SK-N-SH treated with all-trans-retinoic acid at 6 μM for 48 hours (cell line): Measurements from ENCODE around the gene ARMH3.

Experiments
- ATAC-seq: fragments of 200-7000 bp; cut with Tn5 transposase; 3 replicates; pipeline ENCODE4 v1.9.1; 2020; ENCODE audit warnings: mild to moderate bottlenecking, moderate library complexity
- ARNTL ChIP-seq: fragments of 450-650 bp; formaldehyde crosslinking; IDR thresholded peaks from 2 replicates; pipeline ENCODE4 v1.5.0; 2020; ENCODE audit warnings: low read depth, mild to moderate bottlenecking, moderate library complexity, borderline replicate concordance
- BACH2 ChIP-seq: fragments of 250-450 bp; sonication (Bioruptor Pico); IDR thresholded peaks from 2 replicates; pipeline ENCODE4 v1.9.0; 2021; ENCODE audit warnings: mild to moderate bottlenecking, borderline replicate concordance
- CREB5 ChIP-seq: fragments of 250-450 bp; sonication (Bioruptor Pico); IDR thresholded peaks from 2 replicates; pipeline ENCODE4 v1.5.1; 2020; ENCODE audit warnings: low read depth, mild to moderate bottlenecking, moderate library complexity
- CSDC2 ChIP-seq: fragments of 250-450 bp; sonication (Bioruptor Pico); IDR thresholded peaks from 2 replicates; pipeline ENCODE4 v1.5.0; 2020; ENCODE audit warnings: mild to moderate bottlenecking, moderate library complexity
- CSRNP3 ChIP-seq: fragments of 250-450 bp; sonication (Bioruptor Pico); IDR thresholded peaks from 2 replicates; pipeline ENCODE4 v1.5.1; 2021; ENCODE audit warnings: mild to moderate bottlenecking, moderate library complexity
- ESRRG ChIP-seq: fragments of 250-450 bp; sonication (Bioruptor Pico); IDR thresholded peaks from 2 replicates; pipeline ENCODE4 v1.6.1; 2021; ENCODE audit warnings: mild to moderate bottlenecking
- GLIS3 ChIP-seq: fragments of 250-450 bp; sonication (Bioruptor Pico); IDR thresholded peaks from 2 replicates; pipeline ENCODE4 v1.5.0; 2020; ENCODE audit warnings: mild to moderate bottlenecking, moderate library complexity
- ISL1 ChIP-seq: fragments of 250-450 bp; sonication (Bioruptor Pico); IDR thresholded peaks from 2 replicates; pipeline ENCODE4 v2.1.2; 2022; ENCODE audit warnings: mild to moderate bottlenecking, moderate library complexity
- OSR1 ChIP-seq: fragments of 250-450 bp; sonication (Bioruptor Pico); IDR thresholded peaks from 2 replicates; pipeline ENCODE4 v1.8.0; 2022; ENCODE audit warnings: moderate library complexity, mild to moderate bottlenecking, inconsistent platforms
- PATZ1 ChIP-seq: fragments of 250-450 bp; sonication (Bioruptor Pico); IDR thresholded peaks from 2 replicates; pipeline ENCODE4 v1.8.0; 2020; ENCODE audit warnings: mild to moderate bottlenecking, moderate library complexity, borderline replicate concordance
- PPARA ChIP-seq: fragments of 250-450 bp; sonication (Bioruptor Pico); IDR thresholded peaks from 2 replicates; pipeline ENCODE4 v1.5.0; 2020; ENCODE audit warnings: mild to moderate bottlenecking, borderline replicate concordance
- SNAI2 ChIP-seq: fragments of 250-450 bp; sonication (Bioruptor Pico); IDR thresholded peaks from 2 replicates; pipeline ENCODE4 v1.5.0; 2020; ENCODE audit warnings: mild to moderate bottlenecking, moderate library complexity
- TOX ChIP-seq: fragments of 250-450 bp; sonication (Bioruptor Pico); IDR thresholded peaks from 2 replicates; pipeline ENCODE4 v1.8.0; 2021; ENCODE audit warnings: mild to moderate bottlenecking, moderate library complexity, borderline replicate concordance
- ZC3H10 ChIP-seq: fragments of 250-450 bp; sonication (Bioruptor Pico); IDR thresholded peaks from 2 replicates; pipeline ENCODE4 v1.5.1; 2021; ENCODE audit warnings: mild to moderate bottlenecking, moderate library complexity
- ZFP3 ChIP-seq: fragments of 250-450 bp; sonication (Bioruptor Pico); IDR thresholded peaks from 2 replicates; pipeline ENCODE4 v1.5.0; 2020; ENCODE audit warnings: mild to moderate bottlenecking, moderate library complexity
- ZFP30 ChIP-seq: fragments of 450-650 bp; formaldehyde crosslinking; IDR thresholded peaks from 2 replicates; pipeline ENCODE4 v1.5.0; 2022; ENCODE audit warnings: mild to moderate bottlenecking, moderate library complexity
- ZNF8 ChIP-seq: fragments of 450-650 bp; formaldehyde crosslinking; IDR thresholded peaks from 2 replicates; pipeline ENCODE4 v1.5.0; 2020; ENCODE audit warnings: mild to moderate bottlenecking, moderate library complexity
- TF ChIP-seq, protein P1 (sequence below): fragments of 250-450 bp; sonication (Bioruptor Pico); IDR thresholded peaks from 2 replicates; pipeline ENCODE4 v1.5.0; 2020; ENCODE audit warnings: mild to moderate bottlenecking, moderate library complexity

ARMH3 gene

DNA sequence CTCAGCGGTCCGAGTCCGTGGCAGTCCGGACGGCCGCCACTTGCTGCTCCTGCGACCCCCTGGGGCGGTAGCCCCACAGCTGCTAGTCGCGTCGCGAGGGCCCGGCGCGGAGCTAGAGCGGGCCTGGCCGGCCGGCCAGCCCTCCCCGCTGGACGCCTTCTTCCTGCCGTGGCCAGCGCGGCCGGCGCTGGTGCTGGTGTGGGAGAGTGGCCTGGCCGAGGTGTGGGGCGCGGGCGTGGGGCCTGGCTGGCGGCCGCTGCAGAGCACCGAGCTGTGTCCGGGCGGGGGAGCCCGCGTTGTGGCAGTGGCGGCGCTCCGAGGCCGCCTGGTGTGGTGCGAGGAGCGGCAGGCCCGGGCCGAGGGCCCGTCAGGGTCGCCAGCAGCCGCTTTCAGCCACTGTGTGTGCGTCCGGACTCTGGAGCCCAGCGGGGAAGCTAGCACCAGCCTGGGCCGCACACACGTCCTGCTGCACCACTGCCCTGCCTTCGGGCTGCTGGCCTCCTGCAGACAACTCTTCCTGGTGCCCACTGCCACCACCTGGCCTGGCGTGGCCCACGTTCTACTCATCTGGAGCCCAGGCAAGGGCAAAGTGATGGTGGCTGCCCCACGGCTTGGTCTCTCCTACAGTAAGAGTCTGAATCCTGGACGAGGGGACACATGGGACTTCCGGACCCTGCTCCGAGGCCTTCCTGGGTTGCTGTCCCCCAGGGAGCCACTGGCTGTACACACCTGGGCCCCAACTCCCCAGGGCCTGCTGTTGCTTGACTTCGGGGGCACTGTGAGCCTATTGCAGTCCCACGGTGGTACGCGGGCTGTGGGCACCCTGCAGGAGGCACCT is 9.8 kb upstream of the ARMH3 start:
- TF ChIP-seq ZNF8 (CRISPR knock-in tag) (no peak), ISL1 (CRISPR knock-in tag) (no peak)
- ATAC-seq = peak; percentile 43

DNA sequence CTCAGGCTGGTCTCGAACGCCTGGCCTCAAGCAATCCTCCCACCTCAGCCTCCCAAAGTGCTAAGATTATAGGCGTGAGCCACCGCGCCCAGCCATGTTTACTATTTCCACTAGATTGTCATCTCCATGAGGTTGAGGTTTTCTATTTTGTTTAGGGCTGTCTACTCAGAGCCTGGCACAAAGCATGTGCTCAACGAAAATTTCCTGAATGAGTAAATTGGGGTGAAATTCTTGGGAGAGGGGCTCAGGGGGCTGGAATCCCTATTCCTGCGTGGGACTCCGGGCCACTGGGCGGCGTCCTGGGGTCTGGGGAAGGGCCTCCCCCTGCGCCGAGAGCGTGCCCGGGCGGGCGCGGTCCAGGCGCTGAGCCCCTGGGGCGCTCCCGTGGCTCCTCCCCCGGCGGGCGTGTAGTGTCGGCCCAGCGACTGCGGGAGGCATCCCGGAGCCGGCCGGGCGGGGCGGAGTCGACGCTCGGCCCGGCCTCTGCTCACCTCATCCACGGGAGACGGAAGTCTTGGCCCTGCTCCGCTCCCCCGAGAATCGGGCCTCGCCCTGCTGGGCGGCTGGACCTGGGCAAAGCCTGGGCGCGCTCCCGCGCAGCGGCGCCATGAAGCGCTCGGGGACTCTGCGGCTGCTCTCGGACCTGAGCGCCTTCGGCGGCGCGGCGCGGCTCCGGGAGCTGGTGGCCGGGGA is 9.0 kb upstream of the ARMH3 start, which contains the start of gene HPS6:
Gene HPS6 (plus strand): TSS at position 482 of the 693 bp plus-strand sequence. CDS start 126 bp downstream, at position 608.
- peak; percentile 99 for ATAC-seq
- TF ChIP-seq CSDC2 (CRISPR knock-in tag) = no peak
- TF ChIP-seq, protein P1, sequence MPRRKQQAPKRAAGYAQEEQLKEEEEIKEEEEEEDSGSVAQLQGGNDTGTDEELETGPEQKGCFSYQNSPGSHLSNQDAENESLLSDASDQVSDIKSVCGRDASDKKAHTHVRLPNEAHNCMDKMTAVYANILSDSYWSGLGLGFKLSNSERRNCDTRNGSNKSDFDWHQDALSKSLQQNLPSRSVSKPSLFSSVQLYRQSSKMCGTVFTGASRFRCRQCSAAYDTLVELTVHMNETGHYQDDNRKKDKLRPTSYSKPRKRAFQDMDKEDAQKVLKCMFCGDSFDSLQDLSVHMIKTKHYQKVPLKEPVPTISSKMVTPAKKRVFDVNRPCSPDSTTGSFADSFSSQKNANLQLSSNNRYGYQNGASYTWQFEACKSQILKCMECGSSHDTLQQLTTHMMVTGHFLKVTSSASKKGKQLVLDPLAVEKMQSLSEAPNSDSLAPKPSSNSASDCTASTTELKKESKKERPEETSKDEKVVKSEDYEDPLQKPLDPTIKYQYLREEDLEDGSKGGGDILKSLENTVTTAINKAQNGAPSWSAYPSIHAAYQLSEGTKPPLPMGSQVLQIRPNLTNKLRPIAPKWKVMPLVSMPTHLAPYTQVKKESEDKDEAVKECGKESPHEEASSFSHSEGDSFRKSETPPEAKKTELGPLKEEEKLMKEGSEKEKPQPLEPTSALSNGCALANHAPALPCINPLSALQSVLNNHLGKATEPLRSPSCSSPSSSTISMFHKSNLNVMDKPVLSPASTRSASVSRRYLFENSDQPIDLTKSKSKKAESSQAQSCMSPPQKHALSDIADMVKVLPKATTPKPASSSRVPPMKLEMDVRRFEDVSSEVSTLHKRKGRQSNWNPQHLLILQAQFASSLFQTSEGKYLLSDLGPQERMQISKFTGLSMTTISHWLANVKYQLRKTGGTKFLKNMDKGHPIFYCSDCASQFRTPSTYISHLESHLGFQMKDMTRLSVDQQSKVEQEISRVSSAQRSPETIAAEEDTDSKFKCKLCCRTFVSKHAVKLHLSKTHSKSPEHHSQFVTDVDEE = peak; percentile 63; the same call in 1 of the 2 replicates

DNA sequence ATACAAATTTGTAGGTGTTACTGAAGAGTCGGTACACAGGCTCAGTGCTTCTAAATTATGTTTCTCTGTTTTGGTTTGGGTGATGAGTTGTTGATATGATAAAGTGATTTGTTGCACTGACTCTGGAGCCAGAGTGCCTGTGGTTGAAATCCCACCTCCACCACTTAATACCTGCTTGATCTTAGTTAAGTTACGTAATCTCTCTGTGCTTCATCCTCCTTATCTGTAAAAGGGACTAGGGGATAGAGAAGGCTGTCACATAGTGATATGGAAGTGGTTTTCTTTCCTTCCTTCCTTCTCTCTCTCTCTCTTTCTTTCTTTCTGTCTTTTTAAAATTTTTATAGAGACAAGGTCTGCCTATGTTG is 8.5 kb upstream of the ARMH3 start:
- no peak for ATAC-seq
- no peak for TF ChIP-seq ZNF8 (CRISPR knock-in tag)
- no peak for TF ChIP-seq ARNTL
- TF ChIP-seq PPARA (CRISPR knock-in tag) = no peak
- no peak for TF ChIP-seq SNAI2 (CRISPR knock-in tag)
- no peak for TF ChIP-seq CREB5 (CRISPR knock-in tag)
- TF ChIP-seq ISL1 (CRISPR knock-in tag) = no peak
- TF ChIP-seq, protein P1 = no peak
- no peak for TF ChIP-seq CSRNP3
- no peak for TF ChIP-seq PATZ1 (CRISPR knock-in tag)
- no peak for TF ChIP-seq GLIS3 (CRISPR knock-in tag)
- TF ChIP-seq TOX = no peak
- TF ChIP-seq CSDC2 (CRISPR knock-in tag) = no peak
- no peak for TF ChIP-seq BACH2
- no peak for TF ChIP-seq OSR1
- TF ChIP-seq ZC3H10 (CRISPR knock-in tag) = no peak
- TF ChIP-seq ZFP30 = no peak
- TF ChIP-seq ZFP3 (CRISPR knock-in tag) = no peak
- no peak for TF ChIP-seq ESRRG (CRISPR knock-in tag)
